ENCODE data around the gene CACNA2D2.

CACNA2D2 gene

GRCh38 chr3:50503504-50504342, at the start of gene CACNA2D2:
CACNA2D2 (minus strand) TSS chr3:50503634; CDS start chr3:50503423, 211 bp downstream.
- DNase-seq (ENCODE audit: low read depth) = no peak

GRCh38 chr3:50552598-50552997, 49.2 kb upstream of the CACNA2D2 start:
- no peak for DNase-seq (ENCODE audit: low read depth)

DNA sequence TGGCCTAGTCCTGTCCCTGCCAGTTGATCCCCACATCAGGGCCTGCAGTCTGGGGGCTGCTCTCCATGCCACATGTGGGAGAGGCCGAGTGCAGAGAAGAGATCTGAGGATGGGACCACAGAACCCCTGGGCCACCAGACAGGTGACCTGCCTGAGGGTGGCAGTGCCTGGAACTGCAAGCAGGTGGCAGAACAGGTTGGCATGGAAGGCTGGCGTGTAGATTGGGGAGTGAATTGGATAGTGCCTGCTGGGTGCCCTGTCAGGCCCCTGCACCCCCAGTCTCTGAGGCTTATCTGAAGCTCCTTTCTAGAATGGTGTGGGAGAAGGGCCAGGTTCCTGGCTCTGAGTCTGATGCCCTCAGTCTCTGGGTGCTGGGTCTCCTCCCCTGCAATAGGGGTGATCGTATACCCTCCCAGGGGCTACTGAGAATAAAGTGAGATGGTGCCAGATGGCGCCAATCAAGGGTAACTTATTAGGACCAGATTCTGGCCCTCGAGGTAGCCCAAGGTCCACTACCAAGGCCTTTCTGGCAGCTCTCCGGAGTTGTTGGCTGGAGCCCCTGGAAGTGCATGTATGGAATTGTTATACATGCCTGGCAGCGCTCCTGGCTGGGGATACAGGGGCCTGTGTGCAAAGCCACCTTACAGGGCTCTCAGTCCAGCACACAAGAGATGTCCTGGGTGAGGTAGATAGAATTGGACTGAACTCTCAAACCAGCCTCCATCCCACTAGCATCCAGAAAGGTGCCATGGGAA, 48.4 kb upstream of the CACNA2D2 start:
- no peak for DNase-seq (ENCODE audit: low read depth)

- DNase-seq (ENCODE audit: low read depth) = no peak
These were observed 47.7 kb upstream of the CACNA2D2 start for GRCh38 chr3:50551054-50551659.

- no peak for DNase-seq (ENCODE audit: low read depth)
These were observed 46.8 kb upstream of the CACNA2D2 start for GRCh38 chr3:50550079-50550736.

DNA sequence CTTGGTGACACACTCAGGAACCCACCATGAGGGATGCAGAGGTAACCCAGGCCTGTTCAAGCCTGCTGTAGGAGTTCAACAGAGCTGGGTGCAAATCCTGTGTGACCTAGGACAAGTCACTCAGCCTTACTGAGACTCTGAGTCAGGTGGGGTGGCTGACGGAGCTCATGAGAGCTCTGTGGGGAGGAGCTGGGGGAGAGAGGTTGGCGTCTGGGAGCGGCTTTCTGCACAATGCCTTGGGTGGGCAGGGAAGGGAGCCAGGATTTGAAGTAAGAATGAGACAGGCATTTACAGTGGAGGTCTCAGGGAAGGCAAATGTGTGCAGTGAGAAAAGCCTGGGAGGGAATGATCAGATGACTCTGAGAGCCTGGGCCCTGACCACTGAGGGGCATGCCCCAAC, 45.8 kb upstream of the CACNA2D2 start:
- no peak for DNase-seq (ENCODE audit: low read depth)

- no peak for DNase-seq (ENCODE audit: low read depth)
These were observed 42.3 kb upstream of the CACNA2D2 start for GRCh38 chr3:50545781-50546180.

- DNase-seq (ENCODE audit: low read depth) = no peak
These were observed 39.0 kb upstream of the CACNA2D2 start for GRCh38 chr3:50542177-50543034.

GRCh38 chr3:50539356-50540286, 36.2 kb upstream of the CACNA2D2 start:
- no peak for DNase-seq (ENCODE audit: low read depth)

DNA sequence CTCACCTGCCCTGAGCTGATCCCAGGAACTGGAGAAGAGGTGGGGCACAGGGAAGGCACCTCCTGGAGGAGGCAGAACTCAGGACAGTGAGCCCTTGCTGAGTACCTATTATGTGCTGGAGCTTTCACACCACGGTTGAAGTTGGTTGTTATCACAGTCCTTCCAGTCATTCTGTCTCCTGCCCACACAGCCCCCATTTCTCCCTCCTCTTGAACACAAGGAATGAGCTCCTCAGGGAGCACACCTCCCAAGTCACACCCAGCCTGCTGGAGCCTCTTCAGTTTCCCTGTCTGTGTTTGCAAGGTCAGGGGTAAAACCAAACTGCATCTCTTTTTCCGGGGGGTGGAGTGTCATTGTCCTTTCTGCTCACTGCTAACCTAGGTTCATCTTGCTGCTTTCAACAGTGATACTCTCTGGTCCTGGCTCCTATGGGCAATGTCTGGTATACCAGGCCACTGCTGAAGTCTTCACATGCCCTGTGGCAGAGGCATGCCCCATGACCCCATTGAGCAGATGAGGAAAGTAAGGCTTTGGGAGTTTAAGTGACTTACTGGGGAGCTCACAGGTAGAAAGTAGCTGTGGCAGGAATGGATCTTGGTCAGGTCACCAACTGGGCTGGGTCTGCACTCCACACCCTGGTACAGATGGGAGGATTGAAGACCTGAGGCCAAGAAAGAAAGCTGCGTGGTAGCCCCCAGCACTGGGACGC, 34.1 kb upstream of the CACNA2D2 start:
- no peak for DNase-seq (ENCODE audit: low read depth)

DNA sequence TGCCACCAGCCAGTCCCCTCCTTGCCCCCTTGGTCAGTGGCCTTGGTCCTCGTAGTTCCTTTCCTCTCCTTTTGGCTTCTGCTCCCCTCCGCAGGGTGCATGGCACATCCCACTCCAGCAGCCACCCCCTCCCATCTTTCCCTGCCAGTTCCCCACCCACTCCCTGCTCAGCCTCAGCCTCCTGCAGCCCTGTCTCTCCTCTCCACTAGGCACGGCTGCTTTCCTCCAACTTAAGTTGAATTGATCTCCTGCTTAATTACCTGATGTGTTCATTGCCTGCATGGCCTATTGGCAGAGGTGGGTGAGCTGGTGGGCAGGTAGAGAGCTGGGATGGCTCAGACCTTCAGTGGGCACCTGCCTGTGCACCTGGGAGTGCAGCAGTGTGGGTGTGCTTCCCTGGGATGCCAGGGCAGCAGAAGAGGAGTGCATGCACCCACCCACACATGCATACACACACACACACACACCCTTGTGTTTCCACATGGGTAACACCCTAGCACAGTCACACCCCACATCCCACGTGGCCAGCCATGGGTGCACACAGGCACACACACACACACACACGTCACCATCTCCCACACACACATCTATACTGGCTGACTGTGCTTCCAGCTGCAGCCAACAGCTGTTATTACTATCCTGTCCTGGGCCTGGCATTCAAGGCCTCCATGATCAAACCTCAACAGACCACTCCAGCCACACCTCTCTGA, 33.2 kb upstream of the CACNA2D2 start:
- DNase-seq (ENCODE audit: low read depth) = no peak

GRCh38 chr3:50534681-50535330, 31.4 kb upstream of the CACNA2D2 start:
- no peak for DNase-seq (ENCODE audit: low read depth)

DNA sequence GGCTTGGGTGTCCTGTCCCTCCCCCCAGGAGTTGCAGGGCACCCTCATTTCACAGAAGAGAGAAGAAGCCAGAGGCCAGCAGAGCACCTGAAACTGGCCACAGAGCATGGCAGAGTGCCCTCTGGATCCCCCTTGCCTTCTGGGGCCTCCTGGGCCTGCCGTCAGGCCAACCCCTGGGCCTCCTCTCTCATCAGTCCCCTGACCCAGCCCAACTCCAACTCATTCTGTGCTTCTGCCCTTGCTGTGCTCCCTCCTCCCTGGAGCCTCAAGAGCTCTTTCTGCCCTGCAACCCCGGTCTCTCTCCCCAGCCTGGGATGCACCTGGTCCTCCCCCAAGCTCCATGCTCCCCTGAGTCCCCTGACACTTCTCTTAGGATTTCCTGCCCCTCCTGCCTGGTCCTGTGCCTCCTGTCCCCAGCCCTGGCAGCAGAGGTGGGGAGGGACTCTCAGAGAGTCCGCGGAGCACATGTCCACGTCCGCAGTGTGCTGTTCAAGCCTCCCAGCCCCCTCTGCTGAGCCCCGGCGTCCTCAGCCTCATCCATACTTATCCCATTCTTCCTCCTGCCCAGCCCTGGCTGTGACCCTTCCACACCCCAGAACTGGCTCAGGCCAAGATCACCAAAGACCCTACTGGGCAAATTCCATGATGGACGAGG, 30.5 kb upstream of the CACNA2D2 start:
- DNase-seq (ENCODE audit: low read depth) = no peak

GRCh38 chr3:50533316-50533715, 29.9 kb upstream of the CACNA2D2 start:
- no peak for DNase-seq (ENCODE audit: low read depth)

GRCh38 chr3:50532062-50532705, 28.8 kb upstream of the CACNA2D2 start:
- DNase-seq (ENCODE audit: low read depth) = no peak

DNA sequence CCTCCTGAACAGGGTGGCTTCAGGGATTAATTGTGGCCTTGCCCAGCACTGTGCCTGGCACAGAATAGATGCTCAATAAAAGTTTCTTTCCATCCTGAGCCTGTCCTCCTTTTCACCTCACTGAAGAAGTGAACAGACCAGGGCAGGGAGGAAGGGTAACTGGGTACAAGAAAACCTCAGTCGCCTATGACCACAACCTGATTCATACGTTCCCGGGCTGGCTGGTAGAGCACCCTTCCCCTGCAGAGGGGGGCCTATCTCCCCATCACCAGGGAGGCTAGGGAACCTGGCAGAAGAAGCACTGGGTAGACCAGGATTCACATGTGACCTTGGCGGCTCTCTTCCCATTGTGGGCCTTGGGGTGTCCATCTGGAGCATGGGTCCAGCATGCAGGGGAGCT, 27.8 kb upstream of the CACNA2D2 start:
- DNase-seq (ENCODE audit: low read depth) = no peak
